Measurements from ENCODE around the gene MOB3C.
A peak's percentile ranks its signal among the peaks of the same experiment; 100 is the strongest.

MOB3C gene

GRCh38 chr1:46614604-46614984 lies 2.0 kb downstream of the MOB3C start:
- TF ChIP-seq CTCF (IDR thresholded peaks at IDR 0.05), result no peak
- Histone ChIP-seq H3K4me3 (peak overlapping the region; percentile 80), H3K27ac (peak overlapping the region; percentile 94 to 96)
- DNase-seq (ENCODE audit: low spot score), result peak; percentile 69

GRCh38 chr1:46613661-46614603 lies 2.7 kb downstream of the MOB3C start:
- H3K27ac ChIP-seq, result peak overlapping the region; percentile 94 to 96
- no peak for TF ChIP-seq CTCF (IDR thresholded peaks at IDR 0.05)
- peak overlapping the region; percentile 80 for H3K4me3 ChIP-seq
- DNase-seq (ENCODE audit: low spot score), result peak; percentile 93

GRCh38 chr1:46612937-46613660 lies 3.5 kb downstream of the MOB3C start:
- peak; percentile 73 for DNase-seq (ENCODE audit: low spot score)
- no peak for TF ChIP-seq CTCF (IDR thresholded peaks at IDR 0.05)
- Histone ChIP-seq H3K4me3 (peak overlapping the region; percentile 80), H3K27ac (peak overlapping the region; percentile 94 to 96)

- DNase-seq (ENCODE audit: low spot score), result no peak
- peak overlapping the region; percentile 45 for H3K4me3 ChIP-seq
- peak overlapping the region; percentile 50 to 76 for H3K27ac ChIP-seq
- TF ChIP-seq CTCF (IDR thresholded peaks at IDR 0.05), result no peak
Observed at GRCh38 chr1:46611691-46612221, 4.9 kb downstream of the MOB3C start.

GRCh38 chr1:46607345-46608130 lies 9.1 kb downstream of the MOB3C start:
- TF ChIP-seq CTCF (IDR thresholded peaks at IDR 0.05), result no peak
- H3K4me3 ChIP-seq, result no peak overlapping the region
- peak overlapping the region; percentile 80 for H3K27ac ChIP-seq
- DNase-seq (ENCODE audit: low spot score), result no peak

- Histone ChIP-seq H3K4me3 (no peak overlapping the region), H3K27ac (peak overlapping the region; percentile 53 to 80)
- DNase-seq (ENCODE audit: low spot score), result no peak
- no peak for TF ChIP-seq CTCF (IDR thresholded peaks at IDR 0.05)
Observed at GRCh38 chr1:46606255-46606965, 10.2 kb downstream of the MOB3C start.
